NK-92 treated with Interleukin-12 subunit alpha and Interleukin-12 subunit beta, amount 100 ng/mL, for 24 hours (cell line): Measurements from ENCODE around the gene SLC39A1.
A peak's percentile ranks its signal among the peaks of the same experiment; 100 is the strongest.
"Not testable (repeated sequence)": the region's sequence is repeated elsewhere in the genome, so short reads cannot be mapped to it uniquely, and the experiment has no call there.

Experiments used
- DNase-seq: peaks from one replicate; lab custom pipeline; 2025; lab: John Stamatoyannopoulos, UW

The SLC39A1 gene, protein sequence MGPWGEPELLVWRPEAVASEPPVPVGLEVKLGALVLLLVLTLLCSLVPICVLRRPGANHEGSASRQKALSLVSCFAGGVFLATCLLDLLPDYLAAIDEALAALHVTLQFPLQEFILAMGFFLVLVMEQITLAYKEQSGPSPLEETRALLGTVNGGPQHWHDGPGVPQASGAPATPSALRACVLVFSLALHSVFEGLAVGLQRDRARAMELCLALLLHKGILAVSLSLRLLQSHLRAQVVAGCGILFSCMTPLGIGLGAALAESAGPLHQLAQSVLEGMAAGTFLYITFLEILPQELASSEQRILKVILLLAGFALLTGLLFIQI

DNA sequence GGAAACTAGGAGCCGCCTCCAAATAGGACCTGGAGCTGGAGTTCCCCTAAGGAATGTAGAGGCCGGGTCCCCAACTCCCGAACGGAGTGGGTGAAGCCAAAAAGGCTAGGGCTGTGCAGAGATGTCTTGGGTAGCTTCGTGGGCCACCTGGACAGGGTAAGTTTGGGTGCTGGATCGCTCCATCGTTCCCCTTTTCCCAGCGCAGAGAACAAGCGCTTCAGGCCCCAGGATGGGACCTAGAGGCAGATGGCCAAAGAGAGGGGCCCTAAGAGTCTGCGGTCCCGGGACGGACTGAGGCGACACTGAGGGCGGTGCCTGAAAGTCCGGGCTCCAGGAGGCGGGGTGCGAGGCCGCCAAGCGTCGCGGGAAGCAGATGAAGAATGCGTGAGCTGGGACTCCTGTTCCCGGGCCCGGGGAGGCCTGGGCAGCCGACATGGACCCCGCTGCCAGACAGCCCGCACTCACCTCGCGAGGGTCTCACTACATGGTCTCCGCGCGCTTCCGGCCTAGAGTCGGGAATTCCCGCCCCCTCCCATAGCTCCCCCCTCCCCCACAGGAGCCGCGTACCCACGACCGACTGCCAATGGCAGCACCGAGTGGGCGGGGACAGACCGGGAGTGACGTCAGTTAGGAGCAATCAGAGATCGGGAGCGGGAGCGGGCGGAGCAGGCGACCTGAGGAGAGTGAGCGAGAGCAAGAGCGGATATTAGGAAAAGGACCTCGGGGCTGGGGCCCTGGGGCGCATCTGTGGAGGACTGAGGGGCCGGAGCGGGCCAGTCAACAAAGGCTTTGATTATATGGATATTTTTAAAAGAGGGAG is at the start of gene SLC39A1:
SLC39A1 (minus strand) TSS at position 508 of the 820 bp plus-strand sequence. CDS start 822 bp downstream, outside the sequence.
- DNase-seq, result peak; percentile 94

DNA sequence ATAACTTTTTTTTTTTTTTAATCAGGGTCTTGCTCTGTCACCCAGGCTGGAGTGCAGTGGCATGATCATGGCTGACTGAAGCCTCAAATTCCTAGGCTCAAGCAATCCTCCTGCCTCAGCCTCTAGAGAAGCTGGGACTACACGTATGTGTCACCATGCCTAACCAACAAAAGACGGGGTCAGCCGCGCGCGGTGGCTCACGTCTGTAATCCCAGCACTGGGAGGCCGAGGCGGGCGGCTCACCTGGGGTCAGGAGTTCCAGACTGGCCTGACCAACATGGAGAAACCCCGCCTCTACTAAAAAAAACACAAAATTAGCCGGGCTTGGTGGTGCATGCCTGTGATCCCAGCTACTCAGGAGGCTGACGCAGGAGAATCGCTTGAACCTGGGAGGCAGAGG is 49.2 kb upstream of the SLC39A1 start:
- DNase-seq, result not testable (repeated sequence)

DNA sequence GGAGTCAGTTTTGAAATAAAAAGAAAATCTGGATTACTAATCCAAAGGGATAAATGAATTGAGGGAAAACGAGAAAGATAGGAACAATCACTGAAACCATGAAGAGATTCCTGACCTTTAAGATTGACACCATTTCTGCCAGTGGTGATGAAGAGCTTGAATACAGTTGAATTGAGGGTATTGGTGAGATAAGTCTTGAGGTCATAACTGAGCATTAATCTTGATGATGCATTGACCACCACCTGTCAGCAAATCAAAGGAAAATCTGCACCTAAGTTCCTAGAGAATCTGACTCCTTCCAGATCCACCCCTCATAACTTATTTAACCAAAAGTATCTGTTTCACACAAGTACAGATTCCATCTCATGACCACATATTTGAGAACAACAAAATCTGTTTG is 48.8 kb upstream of the SLC39A1 start:
- no peak for DNase-seq

DNA sequence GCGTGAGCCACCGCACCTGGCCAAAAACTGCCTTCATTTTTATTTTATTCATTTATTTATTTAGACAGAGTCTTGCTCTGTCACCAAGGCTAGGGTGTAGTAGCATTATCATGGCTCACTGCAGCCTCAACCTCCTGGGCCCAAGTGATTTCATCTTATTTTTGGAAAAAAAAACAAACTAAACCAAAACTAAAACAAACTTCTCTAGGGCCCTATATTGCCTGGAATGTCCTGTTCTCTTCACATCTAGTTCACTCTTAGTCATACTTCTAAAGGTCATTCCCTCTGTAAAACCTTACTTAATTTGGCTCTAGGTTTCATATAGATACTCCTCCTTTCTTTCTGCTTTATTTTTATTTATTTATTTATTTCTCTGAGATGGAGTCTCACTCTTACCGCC is 42.8 kb upstream of the SLC39A1 start:
- DNase-seq, result no peak

DNA sequence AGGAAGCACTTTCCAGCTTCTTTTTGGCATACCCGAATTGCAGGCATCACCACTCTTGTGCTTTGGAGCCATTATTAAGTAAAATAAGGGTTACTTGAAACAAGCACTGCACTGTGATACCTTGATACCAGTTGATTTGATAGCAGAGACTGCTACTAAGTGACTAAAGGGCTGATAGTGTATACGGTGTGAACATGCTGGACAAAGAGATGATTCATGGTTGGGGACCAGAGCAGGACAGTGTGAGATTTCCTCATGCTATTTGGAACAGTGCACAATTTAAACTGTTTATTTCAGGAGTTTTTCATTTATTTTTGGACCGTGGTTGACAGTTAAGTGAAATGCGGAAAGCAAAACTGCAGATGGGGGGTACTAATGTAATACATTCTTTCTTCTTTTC is 37.1 kb upstream of the SLC39A1 start:
- no peak for DNase-seq

DNA sequence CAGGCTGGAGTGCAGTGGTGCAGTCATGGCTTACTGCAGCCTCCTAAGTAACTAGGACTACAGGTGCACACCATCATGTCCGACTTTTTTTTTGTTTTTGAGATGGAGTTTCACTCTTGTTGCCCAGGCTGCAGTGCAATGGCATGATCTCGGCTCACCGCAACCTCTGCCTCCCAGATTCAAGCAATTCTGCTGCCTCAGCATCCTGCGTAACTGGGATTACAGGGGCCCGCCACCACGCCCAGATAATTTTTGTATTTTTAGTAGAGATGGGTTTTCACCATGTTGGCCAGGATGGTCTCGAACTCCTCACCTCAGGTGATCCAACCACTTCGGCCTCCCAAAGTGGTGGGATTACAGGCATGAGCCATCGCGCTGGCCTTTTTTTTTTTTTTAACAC is 33.5 kb upstream of the SLC39A1 start:
- DNase-seq, result not testable (repeated sequence)

DNA sequence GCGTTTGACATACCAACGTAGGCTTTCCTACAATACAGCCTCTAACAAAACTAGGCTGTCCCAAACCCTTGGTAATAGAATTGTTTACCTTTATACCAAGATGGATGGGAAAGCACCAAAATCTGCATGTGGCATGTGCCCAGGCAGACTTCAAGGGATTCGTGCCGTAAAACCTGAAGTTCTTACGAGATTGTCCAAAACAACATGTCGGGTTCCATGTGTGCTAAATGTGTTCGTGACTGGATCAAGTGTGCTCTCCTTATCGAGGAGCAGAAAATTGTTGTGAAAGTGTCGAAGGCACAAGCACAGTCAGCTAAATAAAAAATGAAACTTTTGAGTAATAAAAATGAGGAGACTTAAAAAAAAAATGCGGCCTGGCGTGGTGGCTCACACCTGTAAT is 32.3 kb upstream of the SLC39A1 start:
- DNase-seq, result no peak

DNA sequence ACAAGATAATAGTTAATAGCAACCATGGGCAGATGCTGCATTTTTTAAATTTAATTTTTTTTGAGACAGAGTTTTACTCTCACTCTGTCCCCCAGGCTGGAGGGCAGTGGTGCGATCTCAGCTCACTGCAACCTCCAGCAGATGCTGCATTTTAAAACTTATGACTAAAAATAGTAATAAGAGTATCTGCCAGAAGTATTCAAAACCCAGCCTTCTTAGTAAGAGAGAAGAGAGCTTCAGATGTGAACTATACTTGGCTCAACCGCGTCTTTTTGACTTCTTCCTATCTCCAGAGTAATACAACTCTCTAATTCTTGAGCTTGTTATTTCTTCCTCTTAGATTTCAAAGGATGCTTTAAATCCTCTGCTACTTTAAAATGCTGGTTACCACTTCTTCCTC is 31.9 kb upstream of the SLC39A1 start:
- DNase-seq, result no peak

DNA sequence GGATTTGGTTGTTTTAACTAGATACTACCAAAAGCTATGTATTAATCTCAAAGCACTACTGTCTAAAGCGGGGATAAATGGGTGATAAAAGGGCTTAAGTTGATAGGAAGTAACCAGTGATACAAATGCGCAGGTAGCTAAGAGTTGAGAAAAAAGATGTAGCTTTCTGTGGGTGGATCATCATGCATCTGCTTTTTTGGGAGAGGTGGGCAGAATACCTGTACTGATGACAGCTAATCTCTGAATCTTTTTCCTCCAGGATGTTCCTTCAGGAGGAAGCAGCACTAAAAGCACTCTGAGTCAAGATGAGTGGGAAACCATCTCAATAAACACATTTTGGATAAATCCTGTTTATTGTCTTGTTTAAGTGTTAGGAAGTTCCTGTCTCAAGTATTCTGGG is 28.5 kb upstream of the SLC39A1 start:
- DNase-seq, result no peak

DNA sequence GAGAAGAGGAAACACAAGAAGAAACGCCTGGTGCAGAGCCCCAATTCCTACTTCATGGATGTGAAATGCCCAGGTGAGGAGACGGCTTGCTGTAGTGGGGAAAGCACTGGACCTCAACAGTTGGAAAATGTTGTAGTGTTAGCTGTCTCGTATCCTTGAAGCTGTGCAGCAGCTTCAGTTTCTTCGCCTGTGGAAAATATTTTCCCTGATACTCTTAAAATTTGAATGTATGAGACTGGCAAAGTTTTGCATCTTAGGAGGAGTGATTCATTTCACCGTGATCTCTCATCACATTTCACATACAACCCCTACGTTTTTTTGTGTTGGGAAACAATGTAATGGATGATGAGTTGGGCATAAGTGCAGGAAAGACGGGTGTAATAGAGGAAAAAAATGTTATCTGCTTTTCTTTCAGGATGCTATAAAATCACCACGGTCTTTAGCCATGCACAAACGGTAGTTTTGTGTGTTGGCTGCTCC is 27.9 kb upstream of the SLC39A1 start:
- DNase-seq, result no peak

DNA sequence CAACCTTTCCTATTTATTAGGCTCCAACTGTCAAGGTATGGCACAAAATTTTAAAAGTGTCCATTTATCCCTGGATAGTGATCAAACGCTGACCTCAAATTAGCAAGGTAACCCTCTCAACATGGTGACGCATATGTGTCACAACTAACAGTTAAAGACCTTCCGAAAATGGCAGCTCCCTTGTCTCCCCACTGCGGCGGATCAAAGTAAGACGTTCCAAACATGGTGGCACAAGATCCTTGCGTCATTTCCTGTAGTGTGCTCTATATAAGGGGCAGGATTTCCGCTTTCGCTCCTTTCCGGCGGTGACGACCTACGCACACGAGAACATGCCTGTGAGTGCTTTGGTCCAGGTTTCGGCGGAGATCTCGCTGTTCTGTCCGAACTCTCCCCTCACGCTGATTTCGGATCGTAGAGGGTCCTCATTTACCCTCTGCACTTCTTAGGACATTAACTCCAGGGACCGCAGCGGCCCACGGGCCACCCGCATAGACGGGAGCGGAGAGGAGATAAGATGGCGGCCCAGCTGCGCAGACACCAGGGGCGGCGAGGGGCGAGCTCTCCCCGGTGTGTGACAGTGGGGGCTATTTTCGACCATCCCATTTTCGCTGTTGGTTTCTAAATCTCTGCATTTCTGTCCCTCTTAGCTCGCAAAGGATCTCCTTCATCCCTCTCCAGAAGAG is 27.3 kb upstream of the SLC39A1 start, which contains the start of gene RPS27:
RPS27 (plus strand) TSS at position 295 of the 683 bp plus-strand sequence; CDS start at position 330, 35 bp downstream.
- peak; percentile 83 for DNase-seq

DNA sequence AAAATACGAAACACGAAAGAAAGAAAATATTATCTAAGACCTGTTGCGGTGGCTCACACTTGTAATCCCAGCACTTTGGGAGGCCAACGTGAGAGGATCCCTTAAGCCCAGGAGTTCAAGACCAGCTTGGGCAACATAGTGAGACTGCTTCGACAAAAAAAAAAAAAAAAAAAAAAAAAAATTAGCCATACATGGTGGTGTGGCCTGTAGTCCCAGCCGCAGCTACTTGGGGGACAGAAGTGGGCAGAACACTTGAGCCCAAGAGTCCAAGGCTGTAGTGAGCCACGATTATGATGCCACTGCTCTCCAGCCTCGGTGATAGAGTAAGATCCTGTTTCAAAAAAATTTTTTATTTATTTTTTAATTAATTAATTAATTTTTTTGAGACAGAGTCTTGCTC is 24.3 kb upstream of the SLC39A1 start:
- DNase-seq, result no peak

DNA sequence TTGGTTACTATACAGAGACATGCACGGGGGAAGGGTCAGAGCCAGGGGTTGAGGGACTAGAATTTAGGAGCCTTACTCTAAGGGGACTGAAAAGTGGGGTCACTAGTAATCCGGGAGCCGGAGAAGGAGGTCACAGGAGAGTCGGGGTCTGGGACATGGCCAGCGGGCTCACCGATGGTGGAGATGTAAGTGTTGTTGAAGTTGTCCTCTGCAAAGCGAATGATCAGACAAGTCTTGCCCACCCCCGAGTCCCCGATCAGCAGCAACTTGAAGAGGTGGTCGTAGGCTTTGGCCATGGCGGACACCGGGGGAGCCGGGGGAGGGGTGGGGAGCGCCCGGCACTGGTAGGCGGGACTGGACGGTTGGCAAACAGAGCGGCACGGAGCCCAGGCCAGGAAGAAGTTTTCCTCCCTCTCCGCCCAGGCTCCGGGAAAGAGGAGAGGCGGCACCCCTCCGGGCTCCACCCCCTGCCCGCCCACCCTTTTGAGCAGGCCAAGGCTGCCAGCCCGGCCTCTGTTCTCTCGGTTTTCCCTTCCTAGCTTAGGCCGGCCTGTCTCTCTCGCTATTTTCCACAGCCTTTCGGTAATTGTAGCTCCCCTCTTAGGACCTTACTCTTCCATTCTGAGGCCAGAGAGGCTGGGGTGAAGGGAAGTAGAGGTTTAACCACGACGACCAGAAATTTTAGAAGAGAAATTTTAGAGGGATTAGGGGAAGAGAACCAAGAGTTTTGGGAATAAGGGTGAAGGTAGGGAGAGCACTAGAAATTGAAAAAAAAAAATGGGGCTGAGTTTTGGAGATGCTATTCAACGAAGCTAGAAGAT is 22.8 kb upstream of the SLC39A1 start, which contains the start of gene RAB13:
RAB13 (minus strand) TSS at position 399 of the 821 bp plus-strand sequence; CDS start at position 296, 103 bp downstream.
- DNase-seq, result no peak

DNA sequence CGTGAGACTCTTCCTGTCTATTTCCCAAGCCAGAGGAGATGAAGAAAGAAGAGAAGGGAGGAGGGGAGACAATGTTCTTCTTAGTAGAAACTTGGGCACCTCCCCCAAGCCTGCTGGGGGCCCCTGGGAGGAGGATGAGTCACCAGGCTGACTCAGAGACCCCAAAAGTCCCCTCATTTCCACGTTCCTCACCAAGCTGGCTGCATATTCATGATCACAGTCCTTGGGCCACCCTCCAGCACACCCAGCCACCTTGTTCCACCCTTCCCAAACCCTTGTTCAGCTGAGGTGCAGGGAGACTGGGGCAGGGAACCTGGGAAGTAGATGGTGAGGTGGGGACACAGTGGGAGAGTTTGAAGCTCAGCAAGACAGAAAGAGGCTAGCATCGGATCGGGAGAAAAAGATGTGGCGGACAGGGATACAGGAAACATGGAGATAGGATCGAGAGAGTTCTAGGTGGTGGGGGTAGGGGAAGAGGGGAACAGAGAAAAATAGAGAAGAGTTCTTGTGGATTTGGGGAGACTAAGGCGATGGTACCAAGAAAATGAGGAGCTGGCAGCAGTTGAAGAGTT is 22.1 kb upstream of the SLC39A1 start:
- DNase-seq, result peak; percentile 41

DNA sequence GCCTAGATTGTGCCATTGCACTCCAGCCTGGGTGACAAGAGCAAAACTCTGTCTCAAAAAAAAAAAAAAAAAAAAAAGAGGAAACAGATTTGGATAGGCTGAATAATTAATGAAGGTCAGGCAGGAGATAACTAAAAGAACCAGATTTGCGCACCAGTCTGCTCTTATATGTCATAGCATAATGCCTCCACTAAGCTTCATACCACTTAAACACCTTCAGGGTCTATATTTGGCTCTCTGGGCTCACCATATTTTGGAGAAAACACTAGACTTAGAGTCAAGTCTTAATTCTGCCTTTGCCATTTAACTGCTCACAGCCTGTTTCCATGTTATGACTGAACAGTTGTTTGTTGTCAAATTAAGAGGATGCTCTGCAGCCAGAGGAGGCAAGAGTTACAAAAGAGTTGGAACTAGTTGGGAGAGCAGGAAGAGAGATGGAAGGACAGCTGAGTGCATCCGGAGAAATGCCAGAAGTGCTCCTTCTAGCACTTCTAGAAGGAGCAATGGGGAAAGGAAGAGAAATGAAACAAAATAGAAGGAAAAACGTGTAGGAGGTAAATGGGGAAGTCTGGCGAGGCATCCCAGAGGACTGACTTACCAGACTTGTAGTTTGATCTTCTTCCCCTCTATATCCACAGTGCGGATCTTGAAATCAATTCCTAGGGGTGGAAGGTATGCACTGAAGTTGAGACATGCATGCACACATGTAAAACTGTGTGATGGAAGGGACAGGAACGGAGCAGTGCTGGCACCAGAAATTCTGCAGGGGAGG is 21.0 kb upstream of the SLC39A1 start:
- DNase-seq, result no peak

DNA sequence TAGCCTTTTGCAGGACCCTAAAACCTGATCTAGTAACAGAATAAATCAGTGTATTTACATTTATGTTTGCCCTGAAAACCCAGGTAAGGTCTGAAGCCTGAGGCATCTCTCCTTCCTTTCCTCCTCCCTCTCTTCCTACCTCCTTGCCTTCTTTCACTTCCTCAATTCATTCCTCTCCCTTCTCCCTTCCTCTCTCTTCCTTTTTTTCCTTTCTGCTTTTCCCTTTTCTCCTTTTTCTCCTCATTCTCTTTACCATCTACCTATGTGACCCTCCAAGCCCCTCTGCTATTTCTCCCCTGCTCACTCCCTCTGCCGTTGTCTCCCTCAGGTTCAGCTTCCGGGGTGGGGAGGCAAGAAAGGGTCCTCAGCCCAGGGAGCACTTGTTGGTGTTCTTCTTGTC is 18.4 kb upstream of the SLC39A1 start:
- not testable (repeated sequence) for DNase-seq

DNA sequence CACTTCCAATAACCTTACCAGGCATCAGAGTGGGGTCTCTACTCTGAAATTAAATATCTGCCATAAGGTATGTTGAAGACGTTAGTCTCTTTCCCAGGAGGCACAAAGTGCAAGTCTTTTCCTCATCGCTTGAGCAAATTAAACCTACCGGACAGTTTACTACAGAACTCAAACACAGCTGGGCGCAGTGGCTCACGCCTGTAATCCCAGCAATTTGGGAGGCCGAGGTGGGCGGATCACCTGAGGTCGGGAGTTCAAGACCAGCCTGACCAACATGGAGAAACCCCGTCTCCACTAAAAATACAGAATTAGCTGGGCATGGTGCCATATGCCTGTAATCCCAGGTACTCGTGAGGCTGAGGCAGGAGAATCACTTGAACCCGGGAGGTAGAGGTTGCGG is 15.8 kb upstream of the SLC39A1 start:
- not testable (repeated sequence) for DNase-seq

DNA sequence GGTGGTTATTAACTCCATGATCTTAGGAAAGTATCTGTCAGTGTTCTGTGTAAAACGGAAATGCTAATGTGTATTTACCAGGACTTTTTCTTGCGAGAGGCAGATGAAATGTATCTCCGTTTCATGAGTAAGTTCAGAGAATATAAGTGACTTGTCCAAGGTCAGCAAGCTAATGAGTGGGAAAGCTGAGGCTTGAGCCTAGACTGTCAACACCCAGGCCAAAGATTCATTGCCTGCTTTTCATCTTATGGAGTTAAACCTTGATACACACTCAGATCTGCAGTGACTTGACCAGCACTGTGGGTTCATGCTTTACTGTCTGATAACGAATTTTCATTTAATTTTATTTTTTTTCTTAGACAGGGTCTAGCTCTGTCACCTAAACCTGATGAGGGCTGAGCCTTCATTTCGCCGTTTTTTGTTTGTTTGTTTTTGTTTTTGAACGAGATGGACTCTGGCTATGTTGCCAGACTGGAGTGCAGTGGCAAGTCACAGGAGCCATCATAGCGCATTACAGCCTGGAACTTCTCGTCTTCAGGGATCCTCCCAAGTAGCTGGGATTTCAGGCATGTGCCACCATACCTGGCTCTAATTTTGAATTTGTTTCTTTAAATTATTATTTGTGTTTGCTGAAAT is 15.1 kb upstream of the SLC39A1 start:
- no peak for DNase-seq
